Stomach (tissue), 4 donors: Measurements from ENCODE around the gene SESN3.

ENCODE experiments used
- POLR2AphosphoS5 ChIP-seq, 3 donors: sonication (generic); formaldehyde crosslinking; IDR thresholded peaks; one replicate each; pipeline ENCODE4 v1.6.1; 2016; ENCODE audit warnings: antibody characterized with exemption in 3 of 3
- TF ChIP-seq, protein P1 (sequence below), 7 experiments: fragments of 450-650 bp in 4 of 7; fragments of 200-600 bp in 3 of 7; sonication (generic) in 3 of 7; IDR thresholded peaks; one replicate each; pipeline ENCODE4 v1.5.1; 2016 to 2019; ENCODE audit warnings: antibody characterized with exemption in 7 of 7, control low read depth in 2 of 7, mild to moderate bottlenecking in 1 of 7

DNA sequence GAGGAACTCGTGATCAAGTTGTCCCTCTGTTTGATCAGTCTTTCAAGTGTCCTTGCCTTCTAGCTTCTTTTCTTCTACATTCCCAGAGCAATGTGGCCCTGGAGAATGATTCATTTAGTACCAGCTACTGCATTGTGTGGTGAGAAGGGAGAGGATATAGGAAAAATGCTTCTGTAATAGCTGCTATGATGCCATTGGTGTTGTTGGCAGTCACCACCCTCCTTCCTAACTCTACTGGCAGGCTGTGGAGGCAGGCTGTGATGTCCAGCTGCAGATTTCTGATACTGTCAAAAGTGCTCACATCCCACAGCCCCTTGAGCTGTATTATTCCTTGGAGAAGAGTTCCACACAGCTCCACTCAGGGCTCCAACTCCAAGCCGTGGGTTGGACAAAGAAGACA lies 88.6 kb downstream of the SESN3 start:
- TF ChIP-seq, protein P1, sequence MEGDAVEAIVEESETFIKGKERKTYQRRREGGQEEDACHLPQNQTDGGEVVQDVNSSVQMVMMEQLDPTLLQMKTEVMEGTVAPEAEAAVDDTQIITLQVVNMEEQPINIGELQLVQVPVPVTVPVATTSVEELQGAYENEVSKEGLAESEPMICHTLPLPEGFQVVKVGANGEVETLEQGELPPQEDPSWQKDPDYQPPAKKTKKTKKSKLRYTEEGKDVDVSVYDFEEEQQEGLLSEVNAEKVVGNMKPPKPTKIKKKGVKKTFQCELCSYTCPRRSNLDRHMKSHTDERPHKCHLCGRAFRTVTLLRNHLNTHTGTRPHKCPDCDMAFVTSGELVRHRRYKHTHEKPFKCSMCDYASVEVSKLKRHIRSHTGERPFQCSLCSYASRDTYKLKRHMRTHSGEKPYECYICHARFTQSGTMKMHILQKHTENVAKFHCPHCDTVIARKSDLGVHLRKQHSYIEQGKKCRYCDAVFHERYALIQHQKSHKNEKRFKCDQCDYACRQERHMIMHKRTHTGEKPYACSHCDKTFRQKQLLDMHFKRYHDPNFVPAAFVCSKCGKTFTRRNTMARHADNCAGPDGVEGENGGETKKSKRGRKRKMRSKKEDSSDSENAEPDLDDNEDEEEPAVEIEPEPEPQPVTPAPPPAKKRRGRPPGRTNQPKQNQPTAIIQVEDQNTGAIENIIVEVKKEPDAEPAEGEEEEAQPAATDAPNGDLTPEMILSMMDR (IDR thresholded peaks at IDR 0.05) = no peak
- no peak for TF ChIP-seq POLR2AphosphoS5 (IDR thresholded peaks at IDR 0.05)
